Vagina (tissue), 2 donors: ENCODE measurements around the gene CERK.

Source experiments
- POLR2A ChIP-seq, 2 donors: fragments of 450-650 bp; IDR thresholded peaks; one replicate each; pipeline ENCODE4 v1.6.1; 2017; ENCODE audit warnings: antibody characterized with exemption in 2 of 2, mild to moderate bottlenecking in 2 of 2, moderate library complexity in 2 of 2
- TF ChIP-seq, protein P1 (sequence below), 3 experiments: fragments of 450-650 bp in 2 of 3; fragments of 200-600 bp in 1 of 3; sonication (generic) in 1 of 3; IDR thresholded peaks; one replicate each; pipeline ENCODE4 v1.5.1; 2017 to 2019; ENCODE audit warnings: antibody characterized with exemption in 3 of 3, mild to moderate bottlenecking in 2 of 3, moderate library complexity in 2 of 3

DNA sequence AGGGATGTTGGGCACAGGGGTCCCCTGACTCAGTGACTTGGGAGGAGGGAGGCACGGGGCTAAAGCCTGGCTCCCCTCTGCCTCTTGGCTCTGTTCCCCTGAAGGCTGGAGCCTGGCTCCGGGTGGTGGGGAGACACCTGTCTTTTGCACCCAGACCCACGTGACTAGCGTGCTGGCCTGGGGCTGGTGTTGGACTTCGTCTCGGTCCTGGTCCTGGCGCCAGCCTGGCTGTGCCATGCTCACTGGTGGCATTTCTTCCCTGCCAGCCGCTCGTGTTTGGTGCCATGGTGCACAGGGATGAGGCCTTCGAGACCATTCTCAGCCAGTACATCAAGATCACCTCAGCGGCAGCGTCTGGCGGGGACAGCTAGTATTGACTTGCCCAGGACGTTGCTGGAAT lies 61.2 kb downstream of the CERK start:
- TF ChIP-seq POLR2A (IDR thresholded peaks at IDR 0.05) = no peak
- TF ChIP-seq, protein P1, sequence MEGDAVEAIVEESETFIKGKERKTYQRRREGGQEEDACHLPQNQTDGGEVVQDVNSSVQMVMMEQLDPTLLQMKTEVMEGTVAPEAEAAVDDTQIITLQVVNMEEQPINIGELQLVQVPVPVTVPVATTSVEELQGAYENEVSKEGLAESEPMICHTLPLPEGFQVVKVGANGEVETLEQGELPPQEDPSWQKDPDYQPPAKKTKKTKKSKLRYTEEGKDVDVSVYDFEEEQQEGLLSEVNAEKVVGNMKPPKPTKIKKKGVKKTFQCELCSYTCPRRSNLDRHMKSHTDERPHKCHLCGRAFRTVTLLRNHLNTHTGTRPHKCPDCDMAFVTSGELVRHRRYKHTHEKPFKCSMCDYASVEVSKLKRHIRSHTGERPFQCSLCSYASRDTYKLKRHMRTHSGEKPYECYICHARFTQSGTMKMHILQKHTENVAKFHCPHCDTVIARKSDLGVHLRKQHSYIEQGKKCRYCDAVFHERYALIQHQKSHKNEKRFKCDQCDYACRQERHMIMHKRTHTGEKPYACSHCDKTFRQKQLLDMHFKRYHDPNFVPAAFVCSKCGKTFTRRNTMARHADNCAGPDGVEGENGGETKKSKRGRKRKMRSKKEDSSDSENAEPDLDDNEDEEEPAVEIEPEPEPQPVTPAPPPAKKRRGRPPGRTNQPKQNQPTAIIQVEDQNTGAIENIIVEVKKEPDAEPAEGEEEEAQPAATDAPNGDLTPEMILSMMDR (IDR thresholded peaks at IDR 0.05) = no peak
